SU-DHL-6 (cell line): ENCODE data around the gene TTC27.

Experiments used
- H2AFZ ChIP-seq: fragments of 200-600 bp; sonication (generic); 2 replicates; pipeline ENCODE4 v1.6.1; 2014; ENCODE audit warnings: low read depth, mild to moderate bottlenecking, moderate library complexity, mixed read lengths, antibody characterized with exemption, low read length; ENCODE audit not compliant: severe bottlenecking
- H3F3A ChIP-seq: fragments of 200-600 bp; shearing (Covaris generic); 2 replicates; pipeline ENCODE4 v1.6.0; 2016; ENCODE audit warnings: antibody characterized with exemption, mild to moderate bottlenecking; ENCODE audit not compliant: insufficient read depth
- H3K27ac ChIP-seq: fragments of 200-600 bp; sonication (generic); 2 replicates; pipeline ENCODE4 v1.5.1; 2016; ENCODE audit warnings: low read depth, mild to moderate bottlenecking, low read length, moderate library complexity, mixed read lengths
- H3K27me3 ChIP-seq: fragments of 200-600 bp; sonication (generic), shearing (Covaris generic); 2 replicates; pipeline ENCODE4 v1.6.0; 2014; ENCODE audit warnings: mild to moderate bottlenecking, low read length
- H3K36me3 ChIP-seq: fragments of 200-600 bp; sonication (generic); 2 replicates; pipeline ENCODE4 v1.6.1; 2014; ENCODE audit warnings: mild to moderate bottlenecking, low read length, mixed read lengths
- H3K4me2 ChIP-seq: fragments of 300-600, 200-600 bp; shearing (Covaris generic), sonication (generic); 2 replicates; pipeline ENCODE4 v1.6.0; 2014; ENCODE audit warnings: low read length, low read depth, mild to moderate bottlenecking; ENCODE audit not compliant: poor library complexity, severe bottlenecking
- H3K4me3 ChIP-seq: fragments of 200-600 bp; sonication (generic); 2 replicates; pipeline ENCODE4 v1.5.1; 2014; ENCODE audit warnings: antibody characterized with exemption, low read length, mild to moderate bottlenecking, mixed read lengths; ENCODE audit not compliant: insufficient read depth, poor library complexity, severe bottlenecking
- H3K79me2 ChIP-seq: fragments of 200-600 bp; sonication (generic); 2 replicates; pipeline ENCODE4 v1.6.1; 2014; ENCODE audit warnings: mild to moderate bottlenecking, low read length, moderate library complexity; ENCODE audit not compliant: insufficient read depth
- H3K9ac ChIP-seq: fragments of 200-600 bp; sonication (generic); 2 replicates; pipeline ENCODE4 v1.7.0; 2014; ENCODE audit warnings: mild to moderate bottlenecking, low read length
- H3K9me2 ChIP-seq: fragments of 200-600 bp; sonication (generic); replicated peaks from 2 replicates; pipeline ENCODE4 v1.6.1; 2014; ENCODE audit warnings: low read length; ENCODE audit not compliant: insufficient read depth
- H3K9me3 ChIP-seq: fragments of 200-600 bp; sonication (generic); 2 replicates; pipeline ENCODE4 v1.6.1; 2014; ENCODE audit warnings: low read length, mixed read lengths; ENCODE audit not compliant: insufficient read depth
- H4K20me1 ChIP-seq: fragments of 200-600 bp; sonication (generic); 2 replicates; pipeline ENCODE4 v1.6.1; 2014; ENCODE audit warnings: low read depth, mild to moderate bottlenecking, antibody characterized with exemption, low read length, moderate library complexity, mixed read lengths
- EZH2phosphoT487 ChIP-seq: fragments of 200-600 bp; sonication (generic), shearing (Covaris generic); conservative IDR thresholded peaks from 2 replicates; pipeline ENCODE4 v1.6.1; 2018; ENCODE audit warnings: mild to moderate bottlenecking, antibody characterized with exemption, low read length, moderate library complexity, mixed read lengths
- TF ChIP-seq, protein P1 (sequence below): fragments of 200-600 bp; sonication (generic); IDR thresholded peaks from one replicate; pipeline ENCODE4 v1.5.1; 2017; ENCODE audit warnings: antibody characterized with exemption, mild to moderate bottlenecking, low read length, moderate library complexity; ENCODE audit not compliant: insufficient read depth, poor library complexity, severe bottlenecking

Gene TTC27

DNA sequence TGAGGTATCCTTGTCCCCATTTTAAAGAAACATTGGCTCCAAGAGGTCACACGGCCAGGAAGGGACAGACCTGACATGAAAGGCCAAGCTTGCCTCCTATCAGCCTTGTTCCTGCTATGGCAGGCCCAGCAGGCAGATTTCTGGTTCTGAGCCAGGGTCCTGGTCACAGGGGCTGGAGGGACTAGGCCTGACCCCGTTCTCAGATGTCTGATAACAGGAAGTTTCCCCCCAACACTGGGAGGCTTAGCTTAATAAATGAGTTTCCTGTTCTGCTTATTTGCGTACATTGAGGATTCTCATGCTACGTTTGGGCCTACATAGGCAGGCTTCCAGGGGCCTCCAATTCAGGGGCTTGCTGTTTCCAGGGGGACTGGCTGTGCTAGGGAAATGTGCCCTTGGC, 211.1 kb downstream of the TTC27 start:
- Histone ChIP-seq H3F3A (no peaks in the 10 kb centered on the region), H3K9me3 (no peaks in the 10 kb centered on the region), H3K9me2 (no peaks in the 10 kb centered on the region), H2AFZ (peak overlapping the region; percentile 34), H3K36me3 (no peaks in the 10 kb centered on the region), H4K20me1 (no peaks in the 10 kb centered on the region), H3K27ac (no peak overlapping the region), H3K4me3 (no peak overlapping the region), H3K4me2 (no peak overlapping the region), H3K9ac (no peak overlapping the region), H3K79me2 (no peaks in the 10 kb centered on the region), H3K27me3 (no peaks in the 10 kb centered on the region)
- TF ChIP-seq, protein P1, sequence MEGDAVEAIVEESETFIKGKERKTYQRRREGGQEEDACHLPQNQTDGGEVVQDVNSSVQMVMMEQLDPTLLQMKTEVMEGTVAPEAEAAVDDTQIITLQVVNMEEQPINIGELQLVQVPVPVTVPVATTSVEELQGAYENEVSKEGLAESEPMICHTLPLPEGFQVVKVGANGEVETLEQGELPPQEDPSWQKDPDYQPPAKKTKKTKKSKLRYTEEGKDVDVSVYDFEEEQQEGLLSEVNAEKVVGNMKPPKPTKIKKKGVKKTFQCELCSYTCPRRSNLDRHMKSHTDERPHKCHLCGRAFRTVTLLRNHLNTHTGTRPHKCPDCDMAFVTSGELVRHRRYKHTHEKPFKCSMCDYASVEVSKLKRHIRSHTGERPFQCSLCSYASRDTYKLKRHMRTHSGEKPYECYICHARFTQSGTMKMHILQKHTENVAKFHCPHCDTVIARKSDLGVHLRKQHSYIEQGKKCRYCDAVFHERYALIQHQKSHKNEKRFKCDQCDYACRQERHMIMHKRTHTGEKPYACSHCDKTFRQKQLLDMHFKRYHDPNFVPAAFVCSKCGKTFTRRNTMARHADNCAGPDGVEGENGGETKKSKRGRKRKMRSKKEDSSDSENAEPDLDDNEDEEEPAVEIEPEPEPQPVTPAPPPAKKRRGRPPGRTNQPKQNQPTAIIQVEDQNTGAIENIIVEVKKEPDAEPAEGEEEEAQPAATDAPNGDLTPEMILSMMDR: no peak
- TF ChIP-seq EZH2phosphoT487: no peak

DNA sequence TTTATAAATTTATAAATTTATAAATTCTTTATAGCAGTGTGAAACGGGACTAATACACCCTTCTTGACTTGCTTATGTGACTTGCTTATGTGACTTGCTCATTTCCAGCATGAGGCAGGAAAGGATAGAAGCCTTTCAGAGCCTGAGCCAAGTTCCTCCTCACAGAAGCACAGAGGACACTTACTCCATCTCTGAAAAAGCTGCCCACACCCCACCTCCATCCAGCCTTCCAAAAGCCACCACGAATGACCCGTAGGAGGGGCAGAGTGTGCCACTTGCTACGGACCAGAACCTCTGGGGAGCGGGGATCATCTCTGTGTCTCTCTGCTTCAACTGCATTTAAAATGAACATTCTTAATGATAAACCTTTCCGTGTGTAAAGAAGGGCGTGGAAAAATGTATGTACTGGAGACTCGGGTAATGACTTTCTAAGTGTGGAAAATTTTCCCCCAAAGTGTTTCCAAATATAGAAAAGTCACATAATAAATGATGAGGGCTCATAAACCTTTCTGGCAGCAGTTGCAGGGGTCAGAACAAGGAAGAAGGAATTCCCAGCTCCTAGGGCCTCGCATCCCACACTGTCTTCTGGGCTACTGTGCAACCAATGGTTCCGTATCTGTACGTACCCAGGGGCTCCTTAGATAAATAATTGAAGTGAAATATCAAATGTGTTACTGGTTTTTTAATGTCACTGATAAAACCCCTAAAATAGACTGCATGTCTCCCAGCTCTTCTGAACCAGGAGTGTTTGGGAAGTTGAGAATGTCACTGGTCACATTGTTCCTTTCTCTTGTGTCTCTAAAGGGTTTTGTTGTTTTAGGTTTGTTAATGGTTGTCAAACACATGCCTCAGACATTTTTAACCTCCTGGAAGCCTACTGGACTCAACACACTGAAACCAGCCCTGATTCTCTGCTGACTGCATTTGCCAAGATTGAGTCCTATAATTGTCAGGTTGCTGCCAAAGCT, 214.4 kb downstream of the TTC27 start:
- no peak overlapping the region for H3K9ac ChIP-seq
- H3F3A ChIP-seq: no peaks in the 10 kb centered on the region
- no peak overlapping the region for H3K27ac ChIP-seq
- no peak overlapping the region for H3K4me3 ChIP-seq
- H4K20me1 ChIP-seq: no peaks in the 10 kb centered on the region
- H3K9me2 ChIP-seq: no peaks in the 10 kb centered on the region
- H2AFZ ChIP-seq: no peak overlapping the region
- no peaks in the 10 kb centered on the region for H3K27me3 ChIP-seq
- H3K9me3 ChIP-seq: no peaks in the 10 kb centered on the region
- H3K36me3 ChIP-seq: no peaks in the 10 kb centered on the region
- TF ChIP-seq, protein P1: no peak
- no peak for TF ChIP-seq EZH2phosphoT487
- H3K79me2 ChIP-seq: no peaks in the 10 kb centered on the region
- H3K4me2 ChIP-seq: no peak overlapping the region

DNA sequence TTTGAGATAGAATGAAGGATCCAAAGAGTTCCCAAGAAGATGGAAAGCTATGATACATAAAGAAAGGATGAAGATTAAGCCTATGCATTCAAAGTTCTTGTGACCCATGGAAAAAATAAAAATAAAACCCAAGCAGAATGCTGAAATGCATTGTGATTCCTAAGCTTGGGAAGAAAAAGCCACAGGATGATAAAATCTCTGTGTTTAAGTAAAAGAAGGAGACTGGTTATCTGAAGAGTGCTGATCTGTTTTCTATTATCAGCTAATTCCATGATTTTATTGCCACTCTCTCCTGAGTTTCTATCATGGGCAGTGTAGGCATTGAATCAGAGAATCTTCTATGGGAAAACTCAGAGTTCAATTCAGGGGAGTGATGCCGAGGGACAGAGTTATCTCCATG, 215.8 kb downstream of the TTC27 start:
- no peak overlapping the region for H3K9ac ChIP-seq
- TF ChIP-seq EZH2phosphoT487: no peak
- TF ChIP-seq, protein P1: no peak
- no peak overlapping the region for H3K27ac ChIP-seq
- no peaks in the 10 kb centered on the region for H3K36me3 ChIP-seq
- H2AFZ ChIP-seq: no peak overlapping the region
- H3K4me2 ChIP-seq: no peak overlapping the region
- H3K9me3 ChIP-seq: no peaks in the 10 kb centered on the region; the same call in 1 of the 2 replicates
- no peaks in the 10 kb centered on the region for H3K27me3 ChIP-seq
- H3K9me2 ChIP-seq: no peaks in the 10 kb centered on the region
- no peak overlapping the region for H3K4me3 ChIP-seq
- H3F3A ChIP-seq: no peaks in the 10 kb centered on the region
- H3K79me2 ChIP-seq: no peaks in the 10 kb centered on the region
- H4K20me1 ChIP-seq: no peaks in the 10 kb centered on the region
